ENCODE measurements around the gene ANKRD9.
A peak's percentile ranks its signal among the peaks of the same experiment; 100 is the strongest.
"Not testable (repeated sequence)": the region's sequence is repeated elsewhere in the genome, so short reads cannot be mapped to it uniquely, and the experiment has no call there.

ANKRD9 gene

DNA sequence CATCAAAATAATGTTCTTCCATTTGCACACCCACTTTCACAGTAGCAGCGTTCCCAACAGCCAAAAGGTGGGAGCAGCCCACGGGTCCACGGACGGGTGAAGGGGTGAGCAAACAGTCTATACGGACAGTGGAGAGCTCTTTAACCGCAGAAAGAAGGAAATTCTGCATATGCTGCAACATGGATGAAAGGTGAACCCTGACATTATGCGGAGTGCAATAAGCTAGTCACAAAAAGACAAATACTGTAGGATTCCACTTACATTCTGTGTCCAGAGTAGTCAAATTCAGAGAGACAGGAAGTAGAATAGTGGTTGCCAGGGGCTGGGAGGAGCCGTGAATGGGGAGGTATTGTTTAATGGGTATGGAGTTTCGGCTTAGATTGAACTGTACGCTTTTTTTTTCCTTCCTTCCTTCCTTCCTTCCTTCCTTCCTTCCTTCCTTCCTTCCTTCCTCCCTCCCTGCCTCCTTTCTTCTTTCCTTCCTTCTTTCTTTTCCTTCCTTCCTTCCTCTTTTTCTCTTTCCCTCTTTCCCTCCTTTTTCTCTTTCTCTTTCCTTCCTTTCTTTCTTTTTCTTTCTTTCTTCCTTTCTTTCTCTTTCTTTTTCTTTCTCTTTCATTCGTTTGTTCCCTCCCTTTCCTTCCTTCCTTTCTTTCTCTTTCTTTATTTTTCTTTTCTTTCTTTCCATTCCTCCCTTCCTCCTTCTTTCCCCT is 15.8 kb upstream of the ANKRD9 start:
- FAIRE-seq = no peak
- no peak for TF ChIP-seq POLR2A (IDR thresholded peaks at IDR 0.05; ENCODE audit: low read depth, low read length)

DNA sequence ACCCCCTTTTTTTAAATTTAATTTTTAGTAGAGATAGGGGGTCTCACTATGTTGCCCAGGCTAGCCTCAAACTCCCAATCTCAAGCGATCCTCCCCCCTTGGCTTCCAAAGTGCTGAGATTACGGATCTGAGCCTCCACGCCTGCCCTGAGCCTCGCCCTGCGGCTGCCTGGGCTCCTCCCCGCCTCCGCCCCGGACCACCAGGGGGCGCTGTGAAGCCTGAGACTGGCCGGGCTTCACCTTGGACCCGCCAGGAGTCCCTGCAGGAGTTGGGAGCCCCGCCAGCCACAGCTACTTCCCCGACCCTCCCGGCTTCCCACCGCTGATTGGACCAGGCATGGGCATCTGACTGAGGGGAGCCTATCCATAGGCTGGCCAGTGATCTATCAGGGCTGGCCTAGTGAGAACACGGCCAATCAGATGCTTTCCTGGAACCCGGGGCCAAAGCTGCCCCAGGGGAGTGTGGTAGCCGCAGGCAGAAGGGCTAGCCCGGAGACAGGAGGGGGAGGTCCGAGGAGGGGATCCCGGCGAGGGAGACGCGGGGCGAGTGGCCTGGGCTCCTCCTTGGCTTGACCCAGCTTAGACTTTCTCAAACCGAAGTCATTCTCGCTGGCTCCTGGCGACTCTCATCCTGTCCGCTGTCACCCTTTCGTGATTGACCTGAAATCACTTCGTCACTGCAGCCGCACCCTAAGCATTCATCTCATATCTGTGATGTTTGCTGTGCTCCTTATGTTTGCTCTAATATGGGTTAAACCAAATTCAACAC is 15.1 kb upstream of the ANKRD9 start:
- FAIRE-seq (peak; percentile 86), DNase-seq (ENCODE audit: insufficient read length, low spot score) (peak; percentile 99)
- TF ChIP-seq POLR2A (IDR thresholded peaks at IDR 0.05; ENCODE audit: low read depth, low read length) = peak; percentile 66

More for the DNA sequence above, 15.8 kb upstream of the ANKRD9 start:
- DNase-seq (ENCODE audit: insufficient read length, low spot score) = no peak

DNA sequence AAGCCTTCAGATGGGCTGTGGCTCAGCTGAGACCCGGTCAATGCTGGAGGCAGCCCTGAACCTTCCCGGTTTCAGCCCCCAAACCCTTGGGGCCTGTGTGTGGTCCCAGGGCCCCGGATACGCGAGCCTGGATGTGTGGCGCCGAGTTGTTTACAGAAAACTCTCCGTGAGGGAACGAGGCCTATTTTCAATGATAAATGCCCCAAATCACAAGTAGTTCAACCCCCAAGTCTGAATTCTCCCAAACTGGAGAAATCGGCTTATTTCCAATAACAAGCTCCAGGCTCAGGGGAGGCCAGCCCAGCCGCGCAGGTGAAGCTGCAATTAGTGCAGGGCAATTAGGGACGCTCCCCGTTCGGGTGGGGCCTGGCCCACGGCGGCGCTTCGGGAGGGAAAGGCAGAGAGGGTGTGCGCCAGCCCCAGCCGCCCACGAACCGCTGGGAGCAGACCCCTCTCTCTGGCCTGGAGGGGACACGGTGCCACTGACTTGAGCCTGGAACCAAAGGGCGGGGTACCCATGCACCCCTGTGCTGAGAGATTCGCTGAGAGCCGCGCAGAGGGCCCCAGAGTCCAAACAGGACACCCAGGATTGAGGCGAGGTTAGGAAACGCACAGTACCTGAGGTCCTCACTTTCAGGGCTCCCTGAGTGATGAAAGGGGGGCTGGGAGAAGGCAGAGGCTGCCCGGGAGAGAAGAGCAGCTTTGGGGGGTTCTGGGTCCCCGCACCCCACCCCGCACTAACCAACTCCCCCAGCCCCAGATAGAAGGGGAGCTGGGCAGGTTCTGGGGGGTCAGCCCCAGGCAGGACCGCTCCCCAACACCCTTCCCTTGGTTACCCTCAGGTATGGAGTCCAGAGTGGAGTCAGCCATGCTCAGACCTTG is 14.2 kb upstream of the ANKRD9 start:
- FAIRE-seq (no peak), DNase-seq (ENCODE audit: insufficient read length, low spot score) (no peak)
- no peak for TF ChIP-seq POLR2A (IDR thresholded peaks at IDR 0.05; ENCODE audit: low read depth, low read length)

GRCh38 chr14:102523200-102523568 is 13.6 kb upstream of the ANKRD9 start:
- DNase-seq (ENCODE audit: insufficient read length, low spot score) (no peak), FAIRE-seq (no peak)
- no peak for TF ChIP-seq POLR2A (IDR thresholded peaks at IDR 0.05; ENCODE audit: low read depth, low read length)

DNA sequence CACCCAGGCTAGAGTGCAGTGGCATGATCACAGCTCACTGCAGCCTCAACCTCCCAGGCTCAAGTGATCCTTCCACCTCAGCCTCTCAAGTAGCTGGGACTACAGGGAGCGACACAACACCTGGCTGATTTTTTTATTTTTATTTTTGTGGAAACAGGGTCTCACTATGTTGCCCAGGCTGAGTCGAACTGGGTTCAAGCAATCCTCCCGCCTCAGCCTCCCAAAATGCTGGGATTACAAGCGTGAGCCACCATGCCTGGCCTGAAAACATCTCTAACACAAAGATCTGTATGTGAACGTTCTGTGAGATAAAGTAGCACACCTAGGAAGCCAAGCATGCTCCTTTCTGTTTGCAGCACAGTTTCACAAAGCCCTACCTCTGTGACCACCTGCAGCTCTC is 10.1 kb upstream of the ANKRD9 start:
- not testable (repeated sequence) for FAIRE-seq; DNase-seq (ENCODE audit: insufficient read length, low spot score)

DNA sequence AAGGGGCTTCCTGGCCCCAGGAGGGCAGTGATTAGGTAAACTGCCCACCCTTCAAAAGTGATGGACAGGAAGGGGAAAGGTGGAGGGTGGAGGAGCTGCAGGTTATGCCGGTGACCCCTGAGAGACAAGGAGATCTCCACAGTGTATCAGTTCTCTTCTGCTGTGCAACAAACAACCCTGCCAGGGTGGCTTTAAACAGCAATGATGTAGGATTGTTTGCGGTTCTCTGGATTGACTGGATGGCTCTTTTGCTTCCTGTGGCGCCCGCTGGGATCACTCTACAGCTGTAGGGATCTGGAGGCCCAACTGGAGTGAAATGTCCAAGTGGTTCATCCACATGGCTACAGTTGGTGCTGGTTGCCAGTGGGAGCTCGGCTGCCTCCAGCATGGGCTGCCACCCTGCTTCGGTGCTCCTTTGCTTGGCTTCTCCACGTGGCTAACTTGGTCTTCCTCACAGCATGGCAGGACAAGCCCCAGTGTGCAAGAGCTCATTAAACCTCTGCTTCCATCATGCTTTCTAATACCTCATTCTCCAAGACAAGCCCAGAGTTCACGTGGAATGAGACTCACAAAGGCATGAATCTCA is 8.6 kb upstream of the ANKRD9 start:
- FAIRE-seq = no peak
- no peak for DNase-seq (ENCODE audit: insufficient read length, low spot score)
- no peak for TF ChIP-seq POLR2A (IDR thresholded peaks at IDR 0.05; ENCODE audit: low read depth, low read length)

GRCh38 chr14:102517392-102518062 is 8.0 kb upstream of the ANKRD9 start:
- FAIRE-seq (no peak), DNase-seq (ENCODE audit: insufficient read length, low spot score) (no peak)
- TF ChIP-seq POLR2A (IDR thresholded peaks at IDR 0.05; ENCODE audit: low read depth, low read length) = no peak

DNA sequence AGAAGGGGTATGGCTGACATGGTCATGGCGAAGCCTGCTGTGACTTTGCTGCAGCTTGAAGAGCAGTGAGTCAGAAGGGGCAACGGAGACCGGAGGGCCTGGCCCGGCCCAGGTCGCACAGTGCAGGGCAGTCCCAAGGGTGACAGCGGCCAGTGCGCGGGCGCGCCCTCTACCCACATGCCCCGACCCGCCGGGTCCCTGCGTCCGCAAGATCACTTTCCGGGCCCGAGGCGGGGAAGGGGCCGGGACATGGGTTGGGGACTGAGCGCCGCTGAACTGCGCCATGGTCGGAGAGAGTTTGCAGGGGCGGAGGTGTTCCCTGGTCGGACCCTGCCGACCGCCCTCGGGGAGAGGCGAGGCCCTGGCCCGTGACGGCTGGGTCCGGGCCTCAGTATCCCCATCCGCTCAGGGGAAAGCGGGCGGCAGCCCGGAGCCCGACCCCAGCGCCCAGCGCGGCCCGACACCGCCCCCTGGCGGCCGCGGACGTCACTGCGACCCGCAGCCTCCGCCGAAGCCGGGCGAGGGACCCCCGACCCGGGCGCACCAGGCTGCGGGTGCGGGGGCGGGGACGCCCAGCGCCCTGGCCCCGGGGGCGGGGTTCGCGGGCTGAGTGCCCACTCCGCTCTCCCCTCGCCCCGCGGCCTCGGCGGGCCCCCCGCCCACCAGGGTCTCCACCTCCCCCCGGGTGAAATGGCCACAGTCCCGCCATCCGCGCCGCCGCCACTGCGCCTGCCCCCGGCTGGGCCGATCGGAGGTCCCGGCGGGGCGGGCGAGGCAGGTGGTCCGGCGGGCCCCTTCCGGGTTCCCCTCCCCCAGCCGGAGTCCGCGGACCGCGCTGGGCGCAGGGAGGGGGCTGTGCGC is 7.2 kb upstream of the ANKRD9 start:
- no peak for FAIRE-seq
- no peak; the same call in 1 of the 2 replicates for TF ChIP-seq POLR2A (IDR thresholded peaks at IDR 0.05; ENCODE audit: low read depth, low read length)

DNA sequence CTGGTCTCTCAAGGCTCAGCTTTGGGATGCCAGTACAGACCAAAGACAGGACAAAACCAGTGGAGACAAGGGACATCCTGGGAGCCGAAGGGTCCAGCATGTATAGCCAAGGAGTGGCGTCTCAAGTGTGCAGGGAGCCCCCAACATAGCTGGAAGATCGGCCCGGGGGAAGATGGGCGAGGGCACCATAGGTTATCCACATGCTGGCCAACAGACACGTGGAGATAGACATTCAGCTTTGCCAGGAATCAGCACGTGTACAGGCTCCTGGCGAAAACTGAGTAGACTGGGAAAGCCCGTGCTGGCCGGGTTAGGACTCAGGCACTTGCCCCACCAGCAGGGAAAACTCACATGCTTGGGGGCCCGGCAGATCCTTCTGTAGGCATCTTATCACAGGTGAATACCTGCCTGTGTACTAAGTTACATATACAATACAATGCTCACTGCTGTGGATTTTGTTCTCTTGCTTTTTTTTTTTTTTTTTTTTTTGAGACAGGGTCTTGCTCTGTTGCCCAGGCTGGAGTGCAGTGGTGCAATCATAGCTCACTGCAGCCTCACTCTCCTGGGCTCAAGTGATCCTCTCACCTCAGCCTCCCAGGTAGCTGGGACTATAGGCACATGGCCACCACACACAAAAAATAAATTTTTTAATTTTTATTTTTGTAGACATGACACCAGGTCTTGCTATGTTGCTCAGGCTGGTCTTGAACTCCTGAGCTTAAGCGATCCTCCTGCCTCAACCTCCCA is 5.6 kb upstream of the ANKRD9 start:
- no peak for DNase-seq (ENCODE audit: insufficient read length, low spot score)
- FAIRE-seq = no peak
- TF ChIP-seq POLR2A (IDR thresholded peaks at IDR 0.05; ENCODE audit: low read depth, low read length) = no peak

More for the DNA sequence above, 7.2 kb upstream of the ANKRD9 start:
- peak; percentile 72 for DNase-seq (ENCODE audit: insufficient read length, low spot score)

GRCh38 chr14:102513899-102514772 is 4.6 kb upstream of the ANKRD9 start:
- FAIRE-seq (no peak), DNase-seq (ENCODE audit: insufficient read length, low spot score) (no peak)
- TF ChIP-seq POLR2A (IDR thresholded peaks at IDR 0.05; ENCODE audit: low read depth, low read length) = no peak

DNA sequence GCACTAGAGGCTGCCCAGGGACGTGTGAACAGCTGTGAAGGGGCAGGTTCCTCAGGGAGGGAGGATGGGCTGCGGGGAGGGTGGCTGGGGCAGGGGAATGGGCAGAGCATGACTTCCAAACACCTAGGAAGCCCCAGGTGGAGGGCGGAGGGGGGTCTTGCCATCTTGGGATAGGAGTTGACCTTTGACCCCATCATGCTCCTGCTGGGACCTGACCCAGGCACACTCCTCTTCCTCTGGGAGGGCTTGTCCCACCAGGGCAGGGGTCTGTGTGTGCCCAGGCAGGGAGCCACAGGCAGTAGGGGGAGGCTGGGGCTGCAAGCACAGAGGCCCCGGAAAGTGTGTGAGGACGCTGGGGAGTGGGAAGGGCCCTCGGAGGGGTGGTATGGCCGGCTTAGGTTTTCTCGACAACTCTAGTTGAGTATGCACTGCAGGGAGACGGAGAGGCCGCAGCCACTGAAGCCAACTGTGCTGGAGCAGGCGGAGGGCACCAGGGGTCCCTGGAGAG is 3.3 kb upstream of the ANKRD9 start:
- no peak for TF ChIP-seq POLR2A (IDR thresholded peaks at IDR 0.05; ENCODE audit: low read depth, low read length)
- FAIRE-seq (no peak), DNase-seq (ENCODE audit: insufficient read length, low spot score) (no peak)
